IMR-90 (cell line): ENCODE data around the gene JMJD8. TPM values are rescaled to one million over a fixed set of nuclear protein-coding genes. Genes with fewer than 3 reads are reported as not detected.
A peak's percentile ranks its signal among the peaks of the same experiment; 100 is the strongest.

Experiments used
- ATAC-seq: fragments of 200-7000 bp; cut with Tn5 transposase; 2 replicates; pipeline ENCODE4 v1.9.1; 2020; ENCODE audit warnings: low read depth, mild to moderate bottlenecking, moderate library complexity
- BruUV-seq: library from RNA; stranded (reverse); fragments of 400-500 nt; replicated peaks from 2 replicates; lab custom pipeline; 2021; lab: Mats Ljungman, UMichigan
- CTCF ChIA-PET: fragments of 300-600 bp; formaldehyde crosslinking; extraction: SDS; loops from one replicate; lab custom pipeline; 2021; ENCODE audit warnings: antibody characterized with exemption; lab: Yijun Ruan, JAX
- POLR2A ChIA-PET: fragments of 300-600 bp; sonication (Branson Sonifier 250); formaldehyde crosslinking; loops from one replicate; lab custom pipeline; 2022; ENCODE audit warnings: antibody characterized with exemption; ENCODE audit not compliant: unreplicated experiment; lab: Charles Lee
- DNase-seq: peaks from one replicate; pipeline ENCODE4 v3.0.0; 2013
- H2AFZ ChIP-seq: replicated peaks from 2 replicates; pipeline ENCODE3; 2013; ENCODE audit warnings: low read length, mild to moderate bottlenecking; ENCODE audit not compliant: poor library complexity
- H2AK5ac ChIP-seq: 2 replicates; pipeline ENCODE4 v1.6.1; 2013; ENCODE audit warnings: low read depth, low read length, inconsistent platforms
- H2AK9ac ChIP-seq: replicated peaks from 2 replicates; pipeline ENCODE3; 2013; ENCODE audit warnings: mild to moderate bottlenecking, low read depth, low read length, moderate library complexity; ENCODE audit not compliant: poor library complexity
- H2BK120ac ChIP-seq: 2 replicates; pipeline ENCODE4 v1.6.1; 2013; ENCODE audit warnings: low read depth, low read length, inconsistent platforms
- H2BK15ac ChIP-seq: 3 replicates; pipeline ENCODE4 v1.6.1; 2013; ENCODE audit warnings: low read depth, low read length, inconsistent platforms
- H2BK20ac ChIP-seq: 2 replicates; pipeline ENCODE4 v1.6.1; 2013; ENCODE audit warnings: low read depth, mild to moderate bottlenecking, inconsistent platforms, low read length, moderate library complexity
- H2BK5ac ChIP-seq: 2 replicates; pipeline ENCODE4 v1.6.1; 2013; ENCODE audit warnings: mild to moderate bottlenecking, low read depth, low read length, inconsistent platforms; ENCODE audit not compliant: poor library complexity, severe bottlenecking
- H3K14ac ChIP-seq: replicated peaks from 2 replicates; pipeline ENCODE4 v1.6.1; 2013; ENCODE audit warnings: low read depth, low read length, inconsistent platforms
- H3K18ac ChIP-seq: 2 replicates; pipeline ENCODE4 v1.6.1; 2013; ENCODE audit warnings: low read depth, low read length, control low read depth
- H3K23ac ChIP-seq: 2 replicates; pipeline ENCODE4 v1.6.1; 2013; ENCODE audit warnings: low read depth, low read length, inconsistent platforms
- H3K27ac ChIP-seq: 2 replicates; pipeline ENCODE4 v1.5.1; 2013; ENCODE audit warnings: mild to moderate bottlenecking, control low read depth, low read length; ENCODE audit not compliant: insufficient read depth
- H3K27me3 ChIP-seq: 2 replicates; pipeline ENCODE4 v1.6.1; 2013; ENCODE audit warnings: low read length; ENCODE audit not compliant: control insufficient read depth, insufficient read depth
- H3K36me3 ChIP-seq: 2 replicates; pipeline ENCODE4 v1.6.1; 2013; ENCODE audit warnings: low read length, mixed read lengths; ENCODE audit not compliant: control insufficient read depth, insufficient read depth
- H3K4ac ChIP-seq: 2 replicates; pipeline ENCODE4 v1.6.1; 2013; ENCODE audit warnings: low read depth, low read length, inconsistent platforms
- H3K4me1 ChIP-seq: 2 replicates; pipeline ENCODE4 v1.6.1; 2013; ENCODE audit warnings: low read length, mixed read lengths; ENCODE audit not compliant: control insufficient read depth, insufficient read depth
- H3K4me2 ChIP-seq: 2 replicates; pipeline ENCODE4 v1.6.1; 2013; ENCODE audit warnings: low read depth, mild to moderate bottlenecking, control low read depth, low read length, moderate library complexity
- H3K4me3 ChIP-seq: 2 replicates; pipeline ENCODE4 v1.5.1; 2013; ENCODE audit warnings: low read depth, mild to moderate bottlenecking, control low read depth, low read length, moderate library complexity; ENCODE audit not compliant: insufficient read depth
- H3K56ac ChIP-seq: 2 replicates; pipeline ENCODE4 v1.6.1; 2013; ENCODE audit warnings: low read length, inconsistent platforms; ENCODE audit not compliant: insufficient read depth; ENCODE audit errors: extremely low read depth
- H3K79me1 ChIP-seq, 2 experiments: 2 replicates each; pipeline ENCODE4 v1.6.1; 2013; ENCODE audit warnings: low read length in 2 of 2, inconsistent platforms in 1 of 2, low read depth in 1 of 2
- H3K9ac ChIP-seq: 2 replicates; pipeline ENCODE4 v1.6.1; 2013; ENCODE audit warnings: low read depth, low read length, control low read depth
- H3K9me1 ChIP-seq: 2 replicates; pipeline ENCODE4 v1.6.1; 2013; ENCODE audit warnings: low read length, inconsistent platforms; ENCODE audit not compliant: insufficient read depth
- H3K9me3 ChIP-seq: 2 replicates; pipeline ENCODE4 v1.6.1; 2013; ENCODE audit warnings: low read length; ENCODE audit not compliant: control insufficient read depth, insufficient read depth
- H4K20me1 ChIP-seq: 2 replicates; pipeline ENCODE4 v1.6.1; 2013; ENCODE audit warnings: low read length, inconsistent platforms; ENCODE audit not compliant: insufficient read depth
- H4K5ac ChIP-seq: 2 replicates; pipeline ENCODE4 v1.6.1; 2013; ENCODE audit warnings: mild to moderate bottlenecking, low read depth, low read length, control low read depth
- H4K8ac ChIP-seq, 2 experiments: 2 replicates each; pipeline ENCODE4 v1.6.1; 2013; ENCODE audit warnings: low read depth in 2 of 2, low read length in 2 of 2, control low read depth in 1 of 2, inconsistent platforms in 1 of 2
- H4K91ac ChIP-seq: 2 replicates; pipeline ENCODE4 v1.6.1; 2013; ENCODE audit warnings: low read depth, low read length, inconsistent platforms; ENCODE audit not compliant: insufficient read depth
- CHD1 ChIP-seq: IDR thresholded peaks from 2 replicates; pipeline ENCODE4 v1.6.1; 2012; ENCODE audit warnings: low read depth, low read length, improper control_type of control experiment
- WGBS, 2 experiments: methylation state at CpG; one replicate each; pipeline versions ENCODE4 v1.1.5 to v1.1.7; 2013; ENCODE audit warnings: missing lambda C conversion rate in 2 of 2; ENCODE audit not compliant: insufficient read length in 1 of 2; ENCODE audit errors: extremely low coverage in 2 of 2; 5-methylcytosine and 5-hydroxymethylcytosine counted together
- dilution Hi-C: fragments of 300-500 bp; cut with HindIII; formaldehyde crosslinking; loops from one replicate; pipeline ENCODE4 v1.14.3; 2018; ENCODE audit warnings: low sequenced_read_pairs; ENCODE audit not compliant: unreplicated experiment
- in situ Hi-C: fragments of 300-500 bp; cut with MboI; formaldehyde crosslinking; loops from 3 replicates; pipeline ENCODE4 v1.14.3; 2019; ENCODE audit warnings: low sequenced_read_pairs, inconsistent platforms, mixed read lengths
- intact Hi-C: fragments of 100-400 bp; cut with micrococcal nuclease; formaldehyde crosslinking; loops from 2 replicates; pipeline ENCODE4 v1.10.0; 2022
- polyA plus RNA-seq, 3 experiments: library from polyadenylated mRNA; depleted of rRNA; stranded (reverse); fragments of >200 nt; gene quantifications; 2 replicates each; pipeline ENCODE4 v1.2.3, GENCODE V29; 2012; ENCODE audit warnings: low replicate concordance in 1 of 3
- total RNA-seq: library from RNA; depleted of rRNA; stranded (reverse); fragments of >200 nt; gene quantifications from 2 replicates; pipeline ENCODE4 v1.2.3, GENCODE V29; 2012
- TF ChIP-seq, protein P1 (sequence below): conservative IDR thresholded peaks from 2 replicates; pipeline ENCODE4 v1.5.1; 2012; ENCODE audit warnings: mild to moderate bottlenecking, low read depth, low read length, improper control_type of control experiment

The JMJD8 gene
- total and polyA plus RNA-seq, 2 of the 4 experiments (the other 2 are of a cell fraction): 17.7 to 62.5 TPM

DNA sequence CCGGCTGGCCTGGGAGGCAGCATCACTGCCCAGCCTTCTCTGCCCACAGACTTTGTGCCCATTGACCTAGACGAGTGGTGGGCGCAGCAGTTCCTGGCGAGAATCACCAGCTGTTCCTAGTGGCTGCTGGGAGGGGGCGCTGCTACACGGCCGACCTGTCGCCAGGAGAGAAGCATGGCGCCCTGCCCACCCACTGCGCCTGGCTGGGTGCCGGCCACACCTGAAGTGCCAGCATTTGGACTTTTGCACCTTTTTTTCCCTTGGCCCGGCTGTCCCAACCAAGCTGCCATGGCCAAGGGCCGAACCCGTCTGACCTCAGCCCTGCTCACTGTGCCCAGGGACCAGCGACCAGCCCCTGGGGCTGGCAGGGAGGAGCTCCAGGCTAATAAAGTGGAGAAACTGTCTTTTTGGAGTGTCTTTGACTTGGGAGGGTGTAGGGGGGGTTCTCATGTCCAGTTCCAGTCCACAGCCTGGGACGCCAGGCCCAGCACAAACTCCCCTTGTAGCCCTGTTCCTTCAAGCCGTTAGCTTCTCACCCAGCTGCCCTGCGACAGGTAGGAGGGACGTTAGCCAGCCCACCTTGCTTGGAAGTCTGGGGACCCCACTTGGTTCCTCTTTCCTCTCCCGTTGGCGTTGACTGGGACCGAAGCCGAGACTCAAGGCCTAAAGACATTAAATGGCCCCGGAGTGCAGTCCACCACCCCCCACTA lies 35.9 kb downstream of the JMJD8 start:
- no TSS peak for BruUV-seq
- Histone ChIP-seq H3K4me2 (peak overlapping the region; percentile 99), H4K20me1 (no peaks in the 10 kb centered on the region), H2BK20ac (no peak overlapping the region), H2BK120ac (no peak overlapping the region), H3K18ac (no peak overlapping the region), H3K14ac (peak overlapping the region; percentile 46), H2AK5ac (peak overlapping the region; percentile 48), H3K4me1 (peaks cover 14% of the 10 kb centered on the region), H3K36me3 (peaks cover 1% of the 10 kb centered on the region; the same call in 1 of the 2 replicates), H2BK5ac (peak overlapping the region; percentile 90), H3K9me3 (no peaks in the 10 kb centered on the region), H3K9me1 (peaks cover 15% of the 10 kb centered on the region), H3K4me3 (peak overlapping the region; percentile 59), H4K8ac (peak overlapping the region; percentile 70 to 80), H3K9ac (peak overlapping the region; percentile 79), H4K5ac (peak overlapping the region; percentile 85), H3K27me3 (no peaks in the 10 kb centered on the region), H2AFZ (peak overlapping the region; percentile 96), H3K27ac (peak overlapping the region; percentile 85), H3K79me1 (peaks cover 12 to 46% of the 10 kb centered on the region in 2 experiments; a peak in 3 of 4 replicates), H3K4ac (peak overlapping the region; percentile 85), H3K23ac (peak overlapping the region; percentile 76), H3K56ac (peak overlapping the region; percentile 22; the same call in 1 of the 2 replicates), H2AK9ac (peak overlapping the region; percentile 98), H4K91ac (peak overlapping the region; percentile 68; the same call in 1 of the 2 replicates), H2BK15ac (no peak overlapping the region)
- CTCF ChIA-PET: interaction anchor here (0.8 kb wide), 1 partner anchor 12 kb away, joined by 3 read pairs; no protein-coding TSS in a partner anchor
- POLR2A ChIA-PET: no interaction called here
- DNase-seq (no peak), ATAC-seq (no peak)
- dilution Hi-C loops: no loop called here
- in situ Hi-C loops: loop anchor here (10.0 kb wide), 1 partner anchor 253 kb away; the partner anchor contains the start of gene NME4
- TF ChIP-seq, protein P1, sequence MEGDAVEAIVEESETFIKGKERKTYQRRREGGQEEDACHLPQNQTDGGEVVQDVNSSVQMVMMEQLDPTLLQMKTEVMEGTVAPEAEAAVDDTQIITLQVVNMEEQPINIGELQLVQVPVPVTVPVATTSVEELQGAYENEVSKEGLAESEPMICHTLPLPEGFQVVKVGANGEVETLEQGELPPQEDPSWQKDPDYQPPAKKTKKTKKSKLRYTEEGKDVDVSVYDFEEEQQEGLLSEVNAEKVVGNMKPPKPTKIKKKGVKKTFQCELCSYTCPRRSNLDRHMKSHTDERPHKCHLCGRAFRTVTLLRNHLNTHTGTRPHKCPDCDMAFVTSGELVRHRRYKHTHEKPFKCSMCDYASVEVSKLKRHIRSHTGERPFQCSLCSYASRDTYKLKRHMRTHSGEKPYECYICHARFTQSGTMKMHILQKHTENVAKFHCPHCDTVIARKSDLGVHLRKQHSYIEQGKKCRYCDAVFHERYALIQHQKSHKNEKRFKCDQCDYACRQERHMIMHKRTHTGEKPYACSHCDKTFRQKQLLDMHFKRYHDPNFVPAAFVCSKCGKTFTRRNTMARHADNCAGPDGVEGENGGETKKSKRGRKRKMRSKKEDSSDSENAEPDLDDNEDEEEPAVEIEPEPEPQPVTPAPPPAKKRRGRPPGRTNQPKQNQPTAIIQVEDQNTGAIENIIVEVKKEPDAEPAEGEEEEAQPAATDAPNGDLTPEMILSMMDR: peak; percentile 37
- no peak for TF ChIP-seq CHD1
- WGBS, 2 experiments: 46% methylated on average over 15 of the region's 24 CpGs; no CpG with 5 or more reads in 1 of the 2 experiments
- intact Hi-C loops: no loop called here
